HEK293 (cell line): Measurements from ENCODE around the gene TMEM131L.

ENCODE experiments used
- CTCF ChIA-PET: fragments of 350-600 bp; formaldehyde crosslinking; extraction: SDS; loops from one replicate; lab custom pipeline; 2021; ENCODE audit warnings: antibody characterized with exemption; lab: Yijun Ruan, JAX
- POLR2A ChIA-PET: fragments of 300-600 bp; formaldehyde crosslinking; extraction: SDS; loops from one replicate; lab custom pipeline; 2020; ENCODE audit warnings: antibody characterized with exemption, inconsistent platforms; lab: Yijun Ruan, JAX
- H3K27ac ChIP-seq: fragments of 200-500 bp; sonication (Bioruptor generic); 2 replicates; pipeline ENCODE4 v1.5.1; 2014; ENCODE audit warnings: low read depth, low read length, control low read depth, inconsistent platforms; ENCODE audit errors: extremely low read depth
- H3K36me3 ChIP-seq, 2 experiments: fragments of 200-500 bp in 1 of 2; sonication (Bioruptor generic) in 1 of 2; 1 replicate in 1 of 2; 2 replicates in 1 of 2; pipeline ENCODE4 v1.5.1; 2014 to 2017; ENCODE audit warnings: inconsistent platforms in 2 of 2, low read length in 2 of 2; ENCODE audit not compliant: control insufficient read depth in 2 of 2, insufficient read depth in 1 of 2
- H3K4me1 ChIP-seq: fragments of 200-500 bp; sonication (Bioruptor generic); 2 replicates; pipeline ENCODE4 v1.5.1; 2014; ENCODE audit warnings: mild to moderate bottlenecking, low read length, inconsistent platforms; ENCODE audit not compliant: control insufficient read depth, insufficient read depth
- H3K4me3 ChIP-seq: 2 replicates; pipeline ENCODE4 v1.5.1; 2011; ENCODE audit warnings: low read depth, mild to moderate bottlenecking, control low read depth, low read length, moderate library complexity
- H3K9me3 ChIP-seq: fragments of 200-500 bp; sonication (Bioruptor generic); 2 replicates; pipeline ENCODE4 v1.5.1; 2014; ENCODE audit warnings: low read depth, low read length, inconsistent platforms; ENCODE audit not compliant: control insufficient read depth, insufficient read depth
- EGR2 ChIP-seq: fragments of 450-650 bp; formaldehyde crosslinking; IDR thresholded peaks from 2 replicates; pipeline ENCODE4 v1.5.1; 2016; ENCODE audit warnings: low read depth, missing biosample characterization, missing genetic modification characterization
- HOXC10 ChIP-seq: sonication (generic); formaldehyde crosslinking; IDR thresholded peaks from 2 replicates; pipeline ENCODE4 v1.8.1; 2023; ENCODE audit warnings: mild to moderate bottlenecking, missing genetic modification reagents
- KLF9 ChIP-seq: fragments of 450-650 bp; formaldehyde crosslinking; IDR thresholded peaks from 2 replicates; pipeline ENCODE4 v1.5.1; 2016; ENCODE audit warnings: missing biosample characterization, missing genetic modification characterization, low read depth
- MEIS1 ChIP-seq: sonication (generic); formaldehyde crosslinking; IDR thresholded peaks from 2 replicates; pipeline ENCODE4 v1.8.1; 2022; ENCODE audit warnings: missing genetic modification reagents, mild to moderate bottlenecking, borderline replicate concordance
- REPIN1 ChIP-seq: fragments of 450-650 bp; formaldehyde crosslinking; IDR thresholded peaks from 2 replicates; pipeline ENCODE4 v1.5.1; 2017; ENCODE audit warnings: missing biosample characterization, missing genetic modification characterization, low read depth
- YY2 ChIP-seq: fragments of 450-650 bp; formaldehyde crosslinking; IDR thresholded peaks from 2 replicates; pipeline ENCODE4 v1.5.1; 2016; ENCODE audit warnings: missing biosample characterization, missing genetic modification characterization
- ZFHX2 ChIP-seq: fragments of 450-650 bp; formaldehyde crosslinking; conservative IDR thresholded peaks from 2 replicates; pipeline ENCODE4 v1.5.1; 2016; ENCODE audit warnings: missing biosample characterization, missing genetic modification characterization
- ZNF10 ChIP-seq: fragments of 450-650 bp; formaldehyde crosslinking; IDR thresholded peaks from 2 replicates; pipeline ENCODE4 v1.5.1; 2017; ENCODE audit warnings: missing biosample characterization, missing genetic modification characterization
- ZNF2 ChIP-seq: fragments of 450-650 bp; formaldehyde crosslinking; IDR thresholded peaks from 2 replicates; pipeline ENCODE4 v1.5.1; 2016; ENCODE audit warnings: missing biosample characterization, missing genetic modification characterization
- ZNF530 ChIP-seq: fragments of 450-650 bp; formaldehyde crosslinking; IDR thresholded peaks from 2 replicates; pipeline ENCODE4 v1.5.1; 2016; ENCODE audit warnings: low read depth, missing biosample characterization, missing genetic modification characterization
- ZNF561 ChIP-seq: fragments of 450-650 bp; IDR thresholded peaks from 2 replicates; pipeline ENCODE4 v1.5.1; 2018; ENCODE audit warnings: missing biosample characterization, missing genetic modification characterization, borderline replicate concordance
- ZNF837 ChIP-seq: fragments of 450-650 bp; formaldehyde crosslinking; IDR thresholded peaks from 2 replicates; pipeline ENCODE4 v1.5.1; 2016; ENCODE audit warnings: missing biosample characterization, missing genetic modification characterization
- TF ChIP-seq, protein P1 (sequence below): fragments of 450-650 bp; formaldehyde crosslinking; IDR thresholded peaks from 2 replicates; pipeline ENCODE4 v1.5.1; 2017; ENCODE audit warnings: missing biosample characterization, missing genetic modification characterization
- TF ChIP-seq, protein P2 (sequence below): fragments of 450-650 bp; formaldehyde crosslinking; IDR thresholded peaks from 2 replicates; pipeline ENCODE4 v1.5.1; 2017; ENCODE audit warnings: missing biosample characterization, missing genetic modification characterization
- TF ChIP-seq, protein P3 (sequence below): fragments of 450-650 bp; formaldehyde crosslinking; IDR thresholded peaks from 2 replicates; pipeline ENCODE4 v1.5.1; 2017; ENCODE audit warnings: missing biosample characterization, missing genetic modification characterization
- TF ChIP-seq, protein P4 (sequence below): fragments of 450-650 bp; formaldehyde crosslinking; conservative IDR thresholded peaks from 2 replicates; pipeline ENCODE4 v1.5.1; 2016; ENCODE audit warnings: low read depth, missing biosample characterization, missing genetic modification characterization

Gene TMEM131L

DNA sequence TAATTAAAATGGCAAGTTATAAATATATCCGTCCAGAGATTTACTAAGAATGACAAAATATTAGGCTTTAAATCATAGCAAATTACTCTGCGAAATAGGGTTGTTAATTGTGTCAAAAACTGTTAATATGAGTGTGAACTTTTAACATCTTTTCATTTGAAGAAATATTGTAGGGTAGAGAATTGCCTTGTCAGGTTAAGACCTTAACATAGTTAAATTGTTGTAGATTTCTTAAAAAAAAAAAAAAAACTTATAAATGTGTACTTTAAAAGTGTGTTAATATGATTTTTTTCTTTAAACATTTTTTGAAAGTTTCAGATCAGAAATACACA, 110.2 kb downstream of the TMEM131L start (continued):
- TF ChIP-seq, protein P1, sequence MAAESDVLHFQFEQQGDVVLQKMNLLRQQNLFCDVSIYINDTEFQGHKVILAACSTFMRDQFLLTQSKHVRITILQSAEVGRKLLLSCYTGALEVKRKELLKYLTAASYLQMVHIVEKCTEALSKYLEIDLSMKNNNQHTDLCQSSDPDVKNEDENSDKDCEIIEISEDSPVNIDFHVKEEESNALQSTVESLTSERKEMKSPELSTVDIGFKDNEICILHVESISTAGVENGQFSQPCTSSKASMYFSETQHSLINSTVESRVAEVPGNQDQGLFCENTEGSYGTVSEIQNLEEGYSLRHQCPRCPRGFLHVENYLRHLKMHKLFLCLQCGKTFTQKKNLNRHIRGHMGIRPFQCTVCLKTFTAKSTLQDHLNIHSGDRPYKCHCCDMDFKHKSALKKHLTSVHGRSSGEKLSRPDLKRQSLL (tag by site-specific recombination), result no peak
- no peak for TF ChIP-seq REPIN1 (tag by site-specific recombination)
- TF ChIP-seq, protein P2, sequence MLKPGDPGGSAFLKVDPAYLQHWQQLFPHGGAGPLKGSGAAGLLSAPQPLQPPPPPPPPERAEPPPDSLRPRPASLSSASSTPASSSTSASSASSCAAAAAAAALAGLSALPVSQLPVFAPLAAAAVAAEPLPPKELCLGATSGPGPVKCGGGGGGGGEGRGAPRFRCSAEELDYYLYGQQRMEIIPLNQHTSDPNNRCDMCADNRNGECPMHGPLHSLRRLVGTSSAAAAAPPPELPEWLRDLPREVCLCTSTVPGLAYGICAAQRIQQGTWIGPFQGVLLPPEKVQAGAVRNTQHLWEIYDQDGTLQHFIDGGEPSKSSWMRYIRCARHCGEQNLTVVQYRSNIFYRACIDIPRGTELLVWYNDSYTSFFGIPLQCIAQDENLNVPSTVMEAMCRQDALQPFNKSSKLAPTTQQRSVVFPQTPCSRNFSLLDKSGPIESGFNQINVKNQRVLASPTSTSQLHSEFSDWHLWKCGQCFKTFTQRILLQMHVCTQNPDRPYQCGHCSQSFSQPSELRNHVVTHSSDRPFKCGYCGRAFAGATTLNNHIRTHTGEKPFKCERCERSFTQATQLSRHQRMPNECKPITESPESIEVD (tag by site-specific recombination), result no peak
- TF ChIP-seq YY2 (tag by site-specific recombination), result no peak

DNA sequence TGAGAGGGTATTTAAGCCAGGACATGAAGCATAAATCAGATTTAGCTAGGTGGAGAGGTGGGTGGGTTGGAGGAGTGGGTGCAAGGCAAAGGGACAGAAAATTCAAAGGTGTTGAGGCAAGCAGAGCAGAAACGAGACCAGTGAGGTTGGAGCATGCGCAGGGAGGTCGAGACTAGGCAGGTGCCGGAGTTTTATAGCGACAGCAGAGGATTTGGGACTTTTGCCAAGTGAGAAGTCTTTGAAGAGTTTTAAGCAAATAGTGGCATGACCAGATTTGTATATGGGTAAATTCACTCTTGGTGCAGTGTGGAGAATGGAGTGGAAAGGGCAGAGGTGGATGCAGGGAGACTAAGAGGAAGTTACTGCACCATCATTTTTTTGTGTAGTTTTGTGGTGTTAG, 110.9 kb downstream of the TMEM131L start:
- Histone ChIP-seq H3K27ac (no peak overlapping the region), H3K4me3 (no peak overlapping the region)
- ChIA-PET POLR2A (no interaction called here), CTCF (interaction anchor here (0.6 to 1.5 kb wide), 10 partner anchors 10 to 724 kb away, joined by 3 to 6 read pairs (median 4); no protein-coding TSS in a partner anchor)
- TF ChIP-seq ZFHX2 (tag by site-specific recombination) (peak; percentile 38; the same call in 1 of the 2 replicates), ZNF10 (tag by site-specific recombination) (peak; percentile 94), EGR2 (tag by site-specific recombination) (peak; percentile 42; the same call in 1 of the 2 replicates), ZNF561 (no peak), HOXC10 (no peak), ZNF530 (tag by site-specific recombination) (no peak), ZNF837 (tag by site-specific recombination) (no peak), KLF9 (tag by site-specific recombination) (no peak), ZNF2 (tag by site-specific recombination) (no peak), MEIS1 (no peak)
- TF ChIP-seq, protein P3, sequence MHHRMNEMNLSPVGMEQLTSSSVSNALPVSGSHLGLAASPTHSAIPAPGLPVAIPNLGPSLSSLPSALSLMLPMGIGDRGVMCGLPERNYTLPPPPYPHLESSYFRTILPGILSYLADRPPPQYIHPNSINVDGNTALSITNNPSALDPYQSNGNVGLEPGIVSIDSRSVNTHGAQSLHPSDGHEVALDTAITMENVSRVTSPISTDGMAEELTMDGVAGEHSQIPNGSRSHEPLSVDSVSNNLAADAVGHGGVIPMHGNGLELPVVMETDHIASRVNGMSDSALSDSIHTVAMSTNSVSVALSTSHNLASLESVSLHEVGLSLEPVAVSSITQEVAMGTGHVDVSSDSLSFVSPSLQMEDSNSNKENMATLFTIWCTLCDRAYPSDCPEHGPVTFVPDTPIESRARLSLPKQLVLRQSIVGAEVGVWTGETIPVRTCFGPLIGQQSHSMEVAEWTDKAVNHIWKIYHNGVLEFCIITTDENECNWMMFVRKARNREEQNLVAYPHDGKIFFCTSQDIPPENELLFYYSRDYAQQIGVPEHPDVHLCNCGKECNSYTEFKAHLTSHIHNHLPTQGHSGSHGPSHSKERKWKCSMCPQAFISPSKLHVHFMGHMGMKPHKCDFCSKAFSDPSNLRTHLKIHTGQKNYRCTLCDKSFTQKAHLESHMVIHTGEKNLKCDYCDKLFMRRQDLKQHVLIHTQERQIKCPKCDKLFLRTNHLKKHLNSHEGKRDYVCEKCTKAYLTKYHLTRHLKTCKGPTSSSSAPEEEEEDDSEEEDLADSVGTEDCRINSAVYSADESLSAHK (tag by site-specific recombination), result no peak
- TF ChIP-seq, protein P4, sequence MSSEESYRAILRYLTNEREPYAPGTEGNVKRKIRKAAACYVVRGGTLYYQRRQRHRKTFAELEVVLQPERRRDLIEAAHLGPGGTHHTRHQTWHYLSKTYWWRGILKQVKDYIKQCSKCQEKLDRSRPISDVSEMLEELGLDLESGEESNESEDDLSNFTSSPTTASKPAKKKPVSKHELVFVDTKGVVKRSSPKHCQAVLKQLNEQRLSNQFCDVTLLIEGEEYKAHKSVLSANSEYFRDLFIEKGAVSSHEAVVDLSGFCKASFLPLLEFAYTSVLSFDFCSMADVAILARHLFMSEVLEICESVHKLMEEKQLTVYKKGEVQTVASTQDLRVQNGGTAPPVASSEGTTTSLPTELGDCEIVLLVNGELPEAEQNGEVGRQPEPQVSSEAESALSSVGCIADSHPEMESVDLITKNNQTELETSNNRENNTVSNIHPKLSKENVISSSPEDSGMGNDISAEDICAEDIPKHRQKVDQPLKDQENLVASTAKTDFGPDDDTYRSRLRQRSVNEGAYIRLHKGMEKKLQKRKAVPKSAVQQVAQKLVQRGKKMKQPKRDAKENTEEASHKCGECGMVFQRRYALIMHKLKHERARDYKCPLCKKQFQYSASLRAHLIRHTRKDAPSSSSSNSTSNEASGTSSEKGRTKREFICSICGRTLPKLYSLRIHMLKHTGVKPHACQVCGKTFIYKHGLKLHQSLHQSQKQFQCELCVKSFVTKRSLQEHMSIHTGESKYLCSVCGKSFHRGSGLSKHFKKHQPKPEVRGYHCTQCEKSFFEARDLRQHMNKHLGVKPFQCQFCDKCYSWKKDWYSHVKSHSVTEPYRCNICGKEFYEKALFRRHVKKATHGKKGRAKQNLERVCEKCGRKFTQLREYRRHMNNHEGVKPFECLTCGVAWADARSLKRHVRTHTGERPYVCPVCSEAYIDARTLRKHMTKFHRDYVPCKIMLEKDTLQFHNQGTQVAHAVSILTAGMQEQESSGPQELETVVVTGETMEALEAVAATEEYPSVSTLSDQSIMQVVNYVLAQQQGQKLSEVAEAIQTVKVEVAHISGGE, result no peak
- TF ChIP-seq, all 188 proteins: peak for 3
- Histone ChIP-seq H3K36me3 (no peaks in the 10 kb centered on the region), H3K4me1 (0 out of 2 replicates have a peak, but pooled peaks cover 5% of the 10 kb centered on the region), H3K9me3 (no peaks in the 10 kb centered on the region)
